Amniotic stem cell (primary cell): Measurements from ENCODE around the gene TMEM106A.
"Not testable (repeated sequence)": the region's sequence is repeated elsewhere in the genome, so short reads cannot be mapped to it uniquely, and the experiment has no call there.

Source experiments
- DNase-seq: peaks from one replicate; lab custom pipeline; 2025; lab: John Stamatoyannopoulos, UW

The TMEM106A gene

DNA sequence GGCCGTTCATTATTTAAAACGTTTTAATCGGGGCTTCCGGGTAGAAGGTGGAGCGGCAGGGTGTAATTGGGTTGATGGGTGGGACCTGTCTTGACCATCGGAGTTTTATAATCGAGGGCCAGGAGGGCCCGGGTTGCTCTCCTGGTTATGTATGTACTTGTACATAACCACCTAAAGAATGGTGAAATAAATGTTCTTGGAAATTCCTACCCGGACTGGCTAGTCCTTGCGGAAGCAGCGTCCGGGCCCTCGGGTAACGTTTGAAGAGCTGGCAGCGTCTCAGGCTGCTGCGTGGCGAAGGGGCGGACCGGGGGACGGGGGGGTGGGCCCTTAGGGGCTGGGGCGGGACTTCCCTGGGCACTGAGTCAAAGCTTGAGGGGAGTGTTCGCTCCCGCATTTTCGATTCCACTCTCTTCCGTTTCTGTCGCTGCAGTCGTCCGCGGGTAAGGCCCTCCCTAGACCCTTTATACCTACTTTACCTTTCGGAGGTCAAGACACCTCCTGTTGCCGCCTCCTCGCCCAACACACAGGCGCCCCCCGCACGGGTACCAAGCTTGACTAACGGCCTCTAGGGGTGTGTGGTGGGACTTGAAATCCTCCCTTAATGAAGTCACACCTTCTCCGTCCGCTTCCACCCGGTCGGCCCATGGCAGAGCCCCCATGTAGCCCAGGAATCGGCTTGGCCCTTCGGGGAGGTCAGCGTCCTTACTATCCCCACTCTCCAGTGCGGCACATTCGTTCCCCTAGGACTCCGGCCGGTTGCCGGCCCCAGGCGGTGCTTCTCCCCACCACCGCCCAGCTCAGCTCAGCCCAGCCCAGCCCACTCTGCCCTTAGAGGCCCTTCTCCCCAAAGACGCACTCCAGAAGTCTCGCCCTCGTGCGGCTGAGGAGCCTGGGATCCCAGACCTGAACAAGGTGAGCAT lies at the start of gene TMEM106A:
TMEM106A (plus strand) TSS at position 396 of the 923 bp plus-strand sequence. CDS start 1,167 bp downstream, outside the sequence.
- peak; percentile 73 for DNase-seq

GRCh38 chr17:43165971-43166370 lies 45.7 kb upstream of the TMEM106A start:
- DNase-seq: not testable (repeated sequence)

GRCh38 chr17:43169561-43170139 lies 42.0 kb upstream of the TMEM106A start:
- no peak for DNase-seq

DNA sequence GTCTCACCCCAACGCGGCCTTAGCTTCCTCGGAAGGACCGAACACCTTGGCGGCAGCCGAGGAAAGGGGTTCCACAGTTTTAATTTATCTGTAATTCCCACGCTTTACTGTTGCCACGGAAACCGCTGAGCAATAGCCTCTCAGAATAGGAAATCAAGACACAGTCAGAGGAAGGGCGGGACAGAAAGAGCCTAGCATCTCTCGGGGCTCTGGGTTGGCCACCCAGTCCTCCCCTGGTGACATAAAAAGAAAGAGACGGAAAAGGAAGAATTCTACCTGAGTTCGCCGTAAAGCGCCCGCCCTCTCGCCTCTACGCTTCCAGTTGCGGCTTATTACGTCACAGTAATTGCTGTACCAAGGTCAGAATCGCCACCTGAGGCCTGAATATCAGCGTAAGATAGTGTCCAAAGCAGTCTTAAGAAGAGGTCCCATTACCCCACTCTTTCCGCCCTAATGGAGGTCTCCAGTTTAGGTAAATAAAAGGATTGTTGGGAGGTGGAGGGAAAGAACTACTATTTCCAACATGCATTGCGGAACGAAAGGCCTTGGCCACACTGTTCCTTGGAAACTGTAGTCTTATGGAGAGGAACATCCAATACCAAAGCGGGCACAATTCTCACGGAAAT lies 41.4 kb upstream of the TMEM106A start:
- DNase-seq: peak; percentile 96

DNA sequence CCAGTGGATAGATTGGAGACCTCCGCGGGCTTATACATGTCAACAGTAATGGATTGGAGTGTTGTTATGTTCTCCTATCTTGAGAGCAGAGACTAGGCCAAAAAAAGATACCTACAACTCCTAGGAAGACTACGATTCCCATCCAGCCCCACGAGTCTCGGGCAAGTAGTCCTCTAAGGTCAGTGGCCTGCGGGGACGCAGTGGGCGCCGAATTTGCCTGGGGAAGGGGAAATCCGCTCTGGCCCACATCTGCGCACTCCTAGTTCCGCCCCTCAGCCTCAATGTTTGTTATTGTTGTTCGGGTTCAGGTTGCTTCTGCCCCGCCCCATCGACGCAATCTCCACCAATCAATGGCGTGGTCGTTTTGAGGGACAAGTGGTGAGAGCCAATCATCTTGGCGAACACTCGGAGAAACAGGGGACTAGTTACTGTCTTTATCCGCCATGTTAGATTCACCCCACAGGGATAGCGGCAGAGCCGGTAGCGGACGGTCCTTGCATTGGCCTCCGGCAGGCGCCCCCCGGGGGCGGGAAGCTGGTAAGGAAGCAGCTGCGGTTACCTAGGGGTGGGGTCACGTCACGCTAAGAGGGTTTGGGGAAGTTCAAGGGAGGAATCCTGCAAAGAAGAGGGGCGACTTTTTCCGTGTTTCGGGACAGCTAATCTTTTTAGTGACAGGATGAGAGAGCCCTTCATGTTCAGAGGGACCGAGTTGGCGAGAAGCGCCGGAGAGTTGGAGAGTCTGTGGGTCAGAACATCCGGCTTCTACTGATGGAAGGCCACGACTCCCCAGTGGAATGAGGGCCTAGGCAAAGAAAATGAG lies 40.7 kb upstream of the TMEM106A start, which contains the start of gene NBR1:
NBR1 (plus strand) TSS at position 449 of the 820 bp plus-strand sequence. CDS start 4,586 bp downstream, outside the sequence.
- DNase-seq: peak; percentile 93

- DNase-seq: peak; percentile 75
Observed at GRCh38 chr17:43171586-43172487, 39.8 kb upstream of the TMEM106A start.

GRCh38 chr17:43175213-43176118 lies 36.2 kb upstream of the TMEM106A start:
- peak; percentile 58 for DNase-seq

GRCh38 chr17:43176119-43176570 lies 35.5 kb upstream of the TMEM106A start:
- DNase-seq: no peak

DNA sequence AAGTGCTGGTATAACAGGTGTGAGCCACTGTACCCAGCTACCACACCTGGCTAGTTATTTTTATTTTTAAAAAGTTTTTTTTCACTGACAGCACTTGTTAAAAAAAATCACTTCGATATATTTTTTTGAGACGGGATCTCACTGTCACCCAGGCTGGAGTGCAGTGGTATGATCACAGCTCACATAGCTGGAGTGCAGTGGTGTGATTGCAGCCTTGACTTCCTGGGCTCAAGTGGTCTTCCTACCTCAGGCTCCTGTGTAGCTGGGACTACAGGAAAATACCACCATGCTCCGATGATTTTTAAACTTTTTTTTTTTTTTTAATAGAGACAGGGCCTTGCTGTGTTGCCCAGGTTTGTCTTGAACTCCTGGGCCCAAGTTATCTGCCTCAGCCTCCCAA lies 27.8 kb upstream of the TMEM106A start:
- DNase-seq: no peak

GRCh38 chr17:43186656-43187055 lies 25.0 kb upstream of the TMEM106A start:
- not testable (repeated sequence) for DNase-seq

DNA sequence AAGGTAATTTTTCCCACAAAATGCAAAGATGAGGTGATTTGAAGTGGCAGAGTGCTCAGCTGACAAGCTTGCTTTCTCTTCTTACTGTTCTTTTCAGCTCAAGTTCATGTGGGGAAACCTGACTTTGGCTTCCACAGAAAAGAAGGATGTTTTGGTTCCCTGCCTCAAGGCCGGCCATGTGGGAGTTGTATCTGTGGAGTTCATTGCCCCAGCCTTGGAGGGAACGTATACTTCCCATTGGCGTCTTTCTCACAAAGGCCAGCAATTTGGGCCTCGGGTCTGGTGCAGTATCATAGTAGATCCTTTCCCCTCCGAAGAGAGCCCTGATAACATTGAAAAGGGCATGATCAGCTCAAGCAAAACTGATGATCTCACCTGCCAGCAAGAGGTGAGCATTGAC lies 18.4 kb upstream of the TMEM106A start:
- DNase-seq: no peak

DNA sequence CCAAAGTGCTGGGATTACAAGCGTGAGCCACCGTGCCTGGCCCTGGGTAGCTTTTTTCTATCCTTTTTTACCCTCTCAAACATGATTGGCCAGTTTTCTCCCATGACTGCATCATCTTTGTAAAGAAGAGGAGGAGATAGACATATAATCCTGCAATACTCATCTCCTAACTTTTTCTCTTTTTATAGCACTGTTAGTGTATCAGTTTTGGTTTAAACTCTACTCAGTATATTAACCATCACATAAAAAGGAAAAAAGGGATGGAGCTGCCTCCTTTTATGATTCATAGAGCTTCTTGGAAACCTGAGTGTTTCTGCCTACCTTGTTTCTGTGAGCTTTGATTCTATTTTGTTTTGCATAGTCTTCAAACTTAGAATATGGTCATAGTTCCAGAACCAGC lies 12.0 kb upstream of the TMEM106A start:
- no peak for DNase-seq

DNA sequence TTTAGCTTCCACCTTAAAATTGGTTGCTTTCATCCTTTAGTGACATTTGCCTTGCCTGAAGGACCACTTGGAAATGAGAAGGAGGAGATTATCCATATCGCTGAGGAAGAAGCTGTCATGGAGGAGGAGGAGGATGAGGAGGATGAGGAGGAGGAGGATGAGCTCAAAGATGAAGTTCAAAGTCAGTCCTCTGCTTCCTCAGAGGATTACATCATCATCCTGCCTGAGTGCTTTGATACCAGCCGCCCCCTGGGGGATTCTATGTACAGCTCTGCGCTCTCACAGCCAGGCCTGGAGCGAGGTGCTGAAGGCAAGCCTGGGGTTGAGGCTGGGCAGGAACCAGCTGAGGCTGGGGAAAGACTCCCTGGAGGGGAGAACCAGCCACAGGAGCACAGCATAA lies 11.5 kb upstream of the TMEM106A start:
- no peak for DNase-seq

DNA sequence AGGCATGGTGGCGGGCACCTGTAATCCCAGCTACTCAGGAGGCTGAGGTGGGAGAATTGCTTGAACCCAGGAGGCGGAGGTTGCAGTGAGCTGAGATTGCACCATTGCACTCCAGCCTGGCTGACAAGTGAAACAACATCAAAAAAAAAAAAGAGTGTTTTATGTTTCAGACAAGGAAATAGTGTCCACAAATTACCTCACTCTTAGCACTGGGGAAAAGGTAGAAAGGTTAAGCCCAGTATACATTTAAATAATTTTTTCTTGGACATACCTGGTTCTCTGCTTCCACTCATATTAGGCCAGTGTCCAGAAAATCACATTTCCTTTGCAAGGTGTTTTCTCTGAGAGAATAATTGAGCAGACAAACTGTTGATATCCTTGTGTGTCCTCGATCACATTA lies 8.7 kb upstream of the TMEM106A start:
- DNase-seq: not testable (repeated sequence)

- no peak for DNase-seq
Observed at GRCh38 chr17:43210576-43210975, 1.1 kb upstream of the TMEM106A start.

DNA sequence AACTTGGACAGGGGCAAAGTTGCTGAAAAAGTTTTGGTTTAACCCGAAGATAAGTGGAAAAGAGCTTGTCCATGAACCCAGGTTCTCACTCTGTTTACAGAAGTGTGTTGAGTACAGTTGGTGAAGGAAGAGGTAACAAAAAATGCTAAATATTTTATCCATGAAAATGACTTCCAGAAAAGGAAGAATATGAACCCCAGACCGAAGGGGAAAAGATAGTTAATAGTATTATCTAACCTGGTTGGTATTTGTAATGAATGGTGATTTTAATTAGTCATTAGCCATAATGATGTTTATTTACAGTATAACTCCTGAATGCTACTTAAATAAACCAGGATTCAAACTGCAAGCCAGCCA lies 574 bp upstream of the TMEM106A start:
- DNase-seq: no peak

DNA sequence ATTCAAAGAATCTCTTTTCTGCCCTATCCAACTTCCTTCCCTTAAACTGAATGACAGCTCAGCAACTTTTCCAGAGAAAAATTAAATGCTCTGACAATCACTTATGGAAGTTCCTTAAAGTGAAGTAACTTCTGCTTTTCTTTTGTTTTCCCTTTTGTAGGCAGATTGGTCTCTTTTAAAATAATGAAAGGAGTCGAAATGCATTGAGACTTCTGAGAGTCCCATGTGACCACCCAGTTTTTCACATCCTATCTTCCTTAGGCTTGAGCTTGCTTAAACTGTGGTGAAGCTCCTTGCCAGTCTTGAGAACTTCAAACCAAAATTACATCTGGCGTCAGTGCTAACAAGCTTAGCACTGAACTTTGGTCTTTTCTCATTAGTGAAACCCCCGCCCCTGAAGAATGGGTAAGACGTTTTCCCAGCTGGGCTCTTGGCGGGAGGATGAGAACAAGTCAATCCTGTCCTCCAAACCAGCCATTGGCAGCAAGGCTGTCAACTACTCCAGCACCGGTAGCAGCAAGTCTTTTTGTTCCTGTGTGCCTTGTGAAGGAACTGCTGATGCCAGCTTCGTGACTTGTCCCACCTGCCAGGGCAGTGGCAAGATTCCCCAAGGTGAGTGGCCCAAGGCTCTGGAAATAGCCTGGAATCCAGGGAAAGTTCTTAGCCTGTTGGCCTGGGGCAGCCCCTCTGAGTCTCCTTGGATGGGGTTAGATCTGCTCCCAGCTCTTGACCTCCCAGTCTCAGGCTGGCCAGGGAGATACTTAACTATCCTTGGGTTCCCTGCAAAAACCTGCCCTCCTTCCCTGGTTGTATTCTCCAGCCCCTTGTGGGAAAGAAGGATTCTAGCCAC lies 1.2 kb downstream of the TMEM106A start:
- no peak for DNase-seq

GRCh38 chr17:43213545-43213944 lies 1.9 kb downstream of the TMEM106A start:
- DNase-seq: no peak

DNA sequence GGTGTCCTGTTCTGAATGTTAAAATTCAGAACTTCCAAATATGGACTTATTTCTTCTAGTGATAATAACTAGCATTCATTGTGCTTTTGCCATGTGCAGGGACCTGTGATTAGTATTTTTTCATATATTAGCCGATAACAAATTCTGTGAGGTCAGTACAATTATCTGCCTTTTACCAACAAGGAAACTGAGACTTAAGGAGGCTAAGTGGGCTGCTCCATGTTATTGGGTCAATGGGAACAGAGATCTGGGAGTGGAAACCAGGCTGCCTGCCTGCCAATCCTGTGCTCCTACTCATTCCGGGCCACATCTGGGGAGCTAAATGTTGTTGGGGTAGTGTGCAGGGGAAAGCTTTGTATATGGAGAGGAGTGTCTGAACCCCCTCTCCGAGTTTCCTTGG lies 3.7 kb downstream of the TMEM106A start:
- no peak for DNase-seq
